H1 (cell line): ENCODE data around the gene MCCD1. TPM values are rescaled to one million over a fixed set of nuclear protein-coding genes. Genes with fewer than 3 reads are reported as not detected.

Source experiments
- BACH1 ChIP-seq: IDR thresholded peaks from 2 replicates; pipeline ENCODE4 v1.6.1; 2012; ENCODE audit warnings: low read length, improper control_type of control experiment
- CBX5 ChIP-seq: fragments of 300-800, 300-1000 bp; sonication (generic); IDR thresholded peaks from 2 replicates; pipeline ENCODE4 v1.7.1; 2016; ENCODE audit warnings: antibody characterized with exemption, low read length, low read depth
- CHD1 ChIP-seq: IDR thresholded peaks from 2 replicates; pipeline ENCODE4 v1.6.1; 2012; ENCODE audit warnings: low read depth, low read length, improper control_type of control experiment
- CREB1 ChIP-seq: IDR thresholded peaks from 2 replicates; pipeline ENCODE4 v1.6.1; 2012; ENCODE audit warnings: inconsistent platforms
- CTBP2 ChIP-seq: IDR thresholded peaks from 2 replicates; pipeline ENCODE4 v1.7.0; 2011; ENCODE audit warnings: borderline replicate concordance, mild to moderate bottlenecking, moderate library complexity, mixed read lengths, low read length; ENCODE audit not compliant: insufficient read depth, insufficient read length
- EGR1 ChIP-seq: IDR thresholded peaks from 2 replicates; pipeline ENCODE4 v1.6.1; 2011; ENCODE audit warnings: low read depth, low read length, borderline replicate concordance
- GABPA ChIP-seq: IDR thresholded peaks from 2 replicates; pipeline ENCODE4 v1.6.1; 2011; ENCODE audit warnings: mild to moderate bottlenecking, low read length, moderate library complexity, borderline replicate concordance; ENCODE audit not compliant: insufficient read depth
- JUND ChIP-seq: IDR thresholded peaks from 2 replicates; pipeline ENCODE4 v1.6.1; 2011; ENCODE audit warnings: mild to moderate bottlenecking, improper control_type of control experiment, low read length
- KDM5A ChIP-seq: fragments of 200-600 bp; IDR thresholded peaks from 2 replicates; pipeline ENCODE4 v1.7.1; 2012; ENCODE audit warnings: mild to moderate bottlenecking, low read length, inconsistent platforms, mixed read lengths
- NANOG ChIP-seq: IDR thresholded peaks from 2 replicates; pipeline ENCODE4 v1.6.1; 2011; ENCODE audit warnings: low read length, low read depth, mild to moderate bottlenecking, inconsistent platforms; ENCODE audit not compliant: insufficient read depth, poor library complexity, severe bottlenecking
- POLR2AphosphoS5 ChIP-seq: IDR thresholded peaks from 2 replicates; pipeline ENCODE4 v1.6.1; 2011; ENCODE audit warnings: low read depth, low read length
- RAD21 ChIP-seq, 2 experiments: IDR thresholded peaks in 1 of 2; conservative IDR thresholded peaks in 1 of 2; 2 replicates each; pipeline ENCODE4 v1.6.1; 2011; ENCODE audit warnings: low read depth in 2 of 2, low read length in 2 of 2, improper control_type of control experiment in 1 of 2, inconsistent platforms in 1 of 2, mild to moderate bottlenecking in 1 of 2, moderate library complexity in 1 of 2
- RFX5 ChIP-seq: IDR thresholded peaks from 2 replicates; pipeline ENCODE4 v1.6.1; 2011; ENCODE audit warnings: low read depth, low read length, improper control_type of control experiment, borderline replicate concordance
- RXRA ChIP-seq: IDR thresholded peaks from 2 replicates; pipeline ENCODE4 v1.6.1; 2011; ENCODE audit warnings: low read depth, mild to moderate bottlenecking, low read length, moderate library complexity; ENCODE audit not compliant: insufficient read depth
- SAP30 ChIP-seq: fragments of 300-600 bp; sonication (generic); IDR thresholded peaks from 2 replicates; pipeline ENCODE4 v1.7.1; 2012; ENCODE audit warnings: low read length, moderate library complexity, mild to moderate bottlenecking, inconsistent platforms; ENCODE audit not compliant: insufficient read depth, insufficient replicate concordance
- SIN3A ChIP-seq, 2 experiments: IDR thresholded peaks in 1 of 2; conservative IDR thresholded peaks in 1 of 2; 2 replicates each; pipeline ENCODE4 v1.6.1; 2011 to 2012; ENCODE audit warnings: low read length in 2 of 2, improper control_type of control experiment in 1 of 2, low read depth in 1 of 2, mild to moderate bottlenecking in 1 of 2
- SIX5 ChIP-seq: IDR thresholded peaks from 2 replicates; pipeline ENCODE4 v1.6.1; 2011; ENCODE audit warnings: mild to moderate bottlenecking, low read depth, low read length
- SP4 ChIP-seq: IDR thresholded peaks from 2 replicates; pipeline ENCODE4 v1.6.1; 2012; ENCODE audit warnings: low read length, inconsistent platforms
- SUZ12 ChIP-seq: fragments of 200-600 bp; sonication (generic); IDR thresholded peaks from 2 replicates; pipeline ENCODE4 v1.6.1; 2012; ENCODE audit warnings: mild to moderate bottlenecking, inconsistent platforms, low read length, moderate library complexity, mixed read lengths
- TAF1 ChIP-seq: IDR thresholded peaks from 2 replicates; pipeline ENCODE4 v1.6.1; 2011; ENCODE audit warnings: mild to moderate bottlenecking, low read depth, low read length
- TCF12 ChIP-seq: IDR thresholded peaks from 2 replicates; pipeline ENCODE4 v1.6.1; 2011; ENCODE audit warnings: low read depth, mild to moderate bottlenecking, low read length
- polyA plus RNA-seq, 7 experiments: library from polyadenylated mRNA; depleted of rRNA in 3 of 7; stranded (reverse) in 5 of 7; unstranded in 2 of 7; fragments of >200 nt in 5 of 7; fragments of 200-250 nt in 2 of 7; gene quantifications; 1 replicate in 5 of 7; 2 replicates in 1 of 7; 4 replicates in 1 of 7; pipeline versions ENCODE4 v1.2.1 to v1.2.3, GENCODE V29; 2011 to 2013; ENCODE audit warnings: missing spikeins in 2 of 7, mixed read lengths in 2 of 7
- total RNA-seq: library from RNA; stranded (reverse); fragmentation: NEBNext Ultra II Directional; extraction: Animal tissue kit (Norgen Biotek cat#: 25700); gene quantifications from 2 replicates; pipeline ENCODE4 v1.2.1, GENCODE V29; 2021
- TF ChIP-seq, protein P1 (sequence below): IDR thresholded peaks from 2 replicates; pipeline ENCODE4 v1.6.1; 2012; ENCODE audit warnings: low read length, inconsistent platforms

MCCD1 gene
- total and polyA plus RNA-seq, 2 of the 8 experiments (the other 6 are each of a cell fraction or from before 2014, with no cell fraction given) = not detected

- TF ChIP-seq TAF1 (peak; percentile 80), CHD1 (peak; percentile 13; the same call in 1 of the 2 replicates), SIX5 (peak; percentile 66; the same call in 1 of the 2 replicates), KDM5A (peak; percentile 56; the same call in 1 of the 2 replicates), CREB1 (peak; percentile 85), SUZ12 (no peak), EGR1 (peak; percentile 47; the same call in 1 of the 2 replicates), RXRA (no peak), JUND (peak; percentile 59; the same call in 1 of the 2 replicates), GABPA (peak; percentile 98), CTBP2 (peak; percentile 2), SAP30 (no peak), RFX5 (no peak), SIN3A (conservative IDR thresholded peaks at IDR 0.05 in 1 of 2, IDR thresholded peaks at IDR 0.05 in 1 of 2; ENCODE audit: low read depth in 1 of 2, low read length in 2 of 2) (peak in 1 of 2 experiments; percentile 80; a peak in 2 of 4 replicates), SP4 (peak; percentile 88), RAD21 (IDR thresholded peaks at IDR 0.05 in 1 of 2, conservative IDR thresholded peaks at IDR 0.05 in 1 of 2; ENCODE audit: low read depth in 2 of 2, low read length in 2 of 2) (peak in 1 of 2 experiments; percentile 7; a peak in 1 of 4 replicates), NANOG (peak; percentile 2), CBX5 (no peak), POLR2AphosphoS5 (peak; percentile 54), TCF12 (no peak), BACH1 (no peak)
- TF ChIP-seq, protein P1, sequence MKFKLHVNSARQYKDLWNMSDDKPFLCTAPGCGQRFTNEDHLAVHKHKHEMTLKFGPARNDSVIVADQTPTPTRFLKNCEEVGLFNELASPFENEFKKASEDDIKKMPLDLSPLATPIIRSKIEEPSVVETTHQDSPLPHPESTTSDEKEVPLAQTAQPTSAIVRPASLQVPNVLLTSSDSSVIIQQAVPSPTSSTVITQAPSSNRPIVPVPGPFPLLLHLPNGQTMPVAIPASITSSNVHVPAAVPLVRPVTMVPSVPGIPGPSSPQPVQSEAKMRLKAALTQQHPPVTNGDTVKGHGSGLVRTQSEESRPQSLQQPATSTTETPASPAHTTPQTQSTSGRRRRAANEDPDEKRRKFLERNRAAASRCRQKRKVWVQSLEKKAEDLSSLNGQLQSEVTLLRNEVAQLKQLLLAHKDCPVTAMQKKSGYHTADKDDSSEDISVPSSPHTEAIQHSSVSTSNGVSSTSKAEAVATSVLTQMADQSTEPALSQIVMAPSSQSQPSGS = 0 out of 2 replicates have a peak, but pooled peaks have one; percentile 17
Observed at GRCh38 chr6:31546958-31547726, 18.4 kb downstream of the MCCD1 start, which contains the start of gene NFKBIL1 (continued).
